ENCODE measurements around the gene SULT1E1.

GRCh38 chr4:69876071-69876470 is 16.1 kb upstream of the SULT1E1 start:
- TF ChIP-seq CTCF (IDR thresholded peaks at IDR 0.05) = no peak
- no peak for TF ChIP-seq POLR2A (IDR thresholded peaks at IDR 0.05)
